ENCODE measurements around the gene EXOG. TPM values are rescaled to one million over a fixed set of nuclear protein-coding genes. Genes with fewer than 3 reads are reported as not detected.

The EXOG gene
- total and polyA plus RNA-seq, 2 donors (not counting 1 experiment from before 2014, with no cell fraction given), result 8.8 to 36.8 TPM

- ATAC-seq (ENCODE audit: low read depth) (no peak), DNase-seq (no peak)
- H3K27me3 Mint-ChIP-seq, result no peaks in the 10 kb centered on the region
- Histone ChIP-seq H3K27ac (ENCODE audit: low read length in 2 of 2) (no peak overlapping the region), H3K9ac (ENCODE audit: low read length) (no peak overlapping the region), H3K9me3 (ENCODE audit: control extremely low read depth in 1 of 3, control insufficient read depth in 2 of 3, insufficient read depth in 1 of 3, low read length in 2 of 3) (no peaks in the 10 kb centered on the region), H3K4me1 (ENCODE audit: control insufficient read depth in 2 of 2, insufficient read depth in 2 of 2, low read length in 2 of 2) (no peaks in the 10 kb centered on the region), H2AFZ (ENCODE audit: insufficient read depth, low read depth, low read length, poor library complexity, severe bottlenecking) (no peak overlapping the region), H3K27me3 (replicated peaks in 1 of 4; ENCODE audit: control extremely low read depth in 1 of 4, control insufficient read depth in 3 of 4, insufficient read depth in 4 of 4, low read length in 3 of 4) (no peaks in the 10 kb centered on the region), H3K4me2 (replicated peaks; ENCODE audit: low read depth, low read length, poor library complexity, severe bottlenecking) (no peak overlapping the region), H3K36me3 (replicated peaks in 1 of 2; ENCODE audit: control extremely low read depth in 1 of 2, control insufficient read depth in 1 of 2, extremely low read depth in 1 of 2, insufficient read depth in 2 of 2, low read length in 1 of 2) (no peaks in the 10 kb centered on the region), H3K4me3 (ENCODE audit: control extremely low read depth in 1 of 5, extremely low read depth in 1 of 5, insufficient read depth in 1 of 5, low read depth in 2 of 5, low read length in 4 of 5) (no peak overlapping the region), H3K79me2 (ENCODE audit: control insufficient read depth, insufficient read depth, low read length) (no peaks in the 10 kb centered on the region), H4K20me1 (ENCODE audit: control insufficient read depth, insufficient read depth, low read length, poor library complexity, severe bottlenecking) (no peaks in the 10 kb centered on the region)
- no peak overlapping the region for H3K4me3 Mint-ChIP-seq
- no peaks in the 10 kb centered on the region for H3K9me3 Mint-ChIP-seq (ENCODE audit: insufficient read depth)
- no peak overlapping the region for H3K27ac Mint-ChIP-seq
- ChIA-PET POLR2A (no interaction called here), CTCF (interaction anchor here (3.2 kb wide), 1 partner anchor 10 kb away, joined by 14 read pairs; no protein-coding TSS in a partner anchor)
- 97% methylated on average over 7 of the region's 11 CpGs for WGBS (ENCODE audit: insufficient coverage)
- intact Hi-C loops (cut with micrococcal nuclease), result no loop called here
- peaks cover 2% of the 10 kb centered on the region for H3K4me1 Mint-ChIP-seq
- TF ChIP-seq CTCF (IDR thresholded peaks at IDR 0.05) (no peak), EZH2 (IDR thresholded peaks at IDR 0.05; ENCODE audit: borderline replicate concordance, insufficient read depth, low read depth, low read length, poor library complexity, severe bottlenecking) (no peak)
These were observed 5.7 kb upstream of the EXOG start for GRCh38 chr3:38490281-38491030.

GRCh38 chr3:38491215-38491614 lies 4.9 kb upstream of the EXOG start:
- DNase-seq (no peak), ATAC-seq (ENCODE audit: low read depth) (no peak)
- ChIA-PET CTCF (interaction anchor here (0.6 to 3.2 kb wide), 3 partner anchors 11 to 278 kb away, joined by 3 to 14 read pairs (median 10); no protein-coding TSS in a partner anchor), POLR2A (no interaction called here)
- Histone ChIP-seq H3K4me2 (replicated peaks; ENCODE audit: low read depth, low read length, poor library complexity, severe bottlenecking) (no peak overlapping the region), H3K9ac (ENCODE audit: low read length) (no peak overlapping the region), H3K27me3 (replicated peaks in 1 of 4; ENCODE audit: control extremely low read depth in 1 of 4, control insufficient read depth in 3 of 4, insufficient read depth in 4 of 4, low read length in 3 of 4) (no peaks in the 10 kb centered on the region), H4K20me1 (ENCODE audit: control insufficient read depth, insufficient read depth, low read length, poor library complexity, severe bottlenecking) (no peaks in the 10 kb centered on the region), H2AFZ (ENCODE audit: insufficient read depth, low read depth, low read length, poor library complexity, severe bottlenecking) (no peak overlapping the region), H3K4me3 (ENCODE audit: control extremely low read depth in 1 of 5, extremely low read depth in 1 of 5, insufficient read depth in 1 of 5, low read depth in 2 of 5, low read length in 4 of 5) (no peak overlapping the region), H3K27ac (ENCODE audit: low read length in 2 of 2) (no peak overlapping the region), H3K9me3 (ENCODE audit: control extremely low read depth in 1 of 3, control insufficient read depth in 2 of 3, insufficient read depth in 1 of 3, low read length in 2 of 3) (no peaks in the 10 kb centered on the region), H3K4me1 (ENCODE audit: control insufficient read depth in 2 of 2, insufficient read depth in 2 of 2, low read length in 2 of 2) (peaks cover 0 to 5% of the 10 kb centered on the region in 2 donors), H3K79me2 (ENCODE audit: control insufficient read depth, insufficient read depth, low read length) (no peaks in the 10 kb centered on the region), H3K36me3 (replicated peaks in 1 of 2; ENCODE audit: control extremely low read depth in 1 of 2, control insufficient read depth in 1 of 2, extremely low read depth in 1 of 2, insufficient read depth in 2 of 2, low read length in 1 of 2) (no peaks in the 10 kb centered on the region)
- Mint-ChIP-seq H3K27ac (no peak overlapping the region), H3K4me1 (peaks cover 4% of the 10 kb centered on the region), H3K9me3 (ENCODE audit: insufficient read depth) (no peaks in the 10 kb centered on the region), H3K27me3 (no peaks in the 10 kb centered on the region), H3K4me3 (no peak overlapping the region)
- 98% methylated on average over 3 of the region's 6 CpGs for WGBS (ENCODE audit: insufficient coverage)
- no peak for TF ChIP-seq CTCF (IDR thresholded peaks at IDR 0.05)
- TF ChIP-seq EZH2 (IDR thresholded peaks at IDR 0.05; ENCODE audit: borderline replicate concordance, insufficient read depth, low read depth, low read length, poor library complexity, severe bottlenecking), result no peak
- intact Hi-C loops (cut with micrococcal nuclease), result no loop called here

Data from B cell (primary cell).